H9 (cell line): ENCODE measurements around the gene ZFP36. TPM values are rescaled to one million over a fixed set of nuclear protein-coding genes. Genes with fewer than 3 reads are reported as not detected.

ENCODE experiments used
- DNase-seq: peaks from one replicate; pipeline ENCODE4 v3.0.0-alpha.2; 2017
- H2AFZ ChIP-seq: one replicate; pipeline ENCODE4 v1.6.1; 2013; ENCODE audit warnings: mild to moderate bottlenecking, low read length, control low read depth, moderate library complexity
- H2AK5ac ChIP-seq: 2 replicates; pipeline ENCODE4 v1.6.1; 2013; ENCODE audit warnings: low read length, control low read depth, mixed read lengths; ENCODE audit not compliant: insufficient read length
- H2BK120ac ChIP-seq: one replicate; pipeline ENCODE4 v1.6.1; 2013; ENCODE audit warnings: low read depth, mild to moderate bottlenecking, low read length, control low read depth, inconsistent platforms; ENCODE audit not compliant: poor library complexity, severe bottlenecking
- H2BK12ac ChIP-seq: 2 replicates; pipeline ENCODE4 v1.6.1; 2013; ENCODE audit warnings: low read length, control low read depth, mixed read lengths, low read depth; ENCODE audit not compliant: insufficient read length
- H2BK15ac ChIP-seq: 2 replicates; pipeline ENCODE4 v1.6.1; 2013; ENCODE audit warnings: low read depth, low read length, control low read depth
- H2BK20ac ChIP-seq: one replicate; pipeline ENCODE4 v1.6.1; 2013; ENCODE audit warnings: low read depth, mild to moderate bottlenecking, low read length, control low read depth, inconsistent platforms; ENCODE audit not compliant: poor library complexity, severe bottlenecking
- H2BK5ac ChIP-seq: 2 replicates; pipeline ENCODE4 v1.6.1; 2013; ENCODE audit warnings: low read length, control low read depth, mixed read lengths; ENCODE audit not compliant: insufficient read length
- H3K14ac ChIP-seq: 2 replicates; pipeline ENCODE4 v1.6.1; 2013; ENCODE audit warnings: low read length, control low read depth; ENCODE audit not compliant: insufficient read depth
- H3K18ac ChIP-seq: 2 replicates; pipeline ENCODE4 v1.6.1; 2013; ENCODE audit warnings: low read depth, mild to moderate bottlenecking, mixed read lengths, low read length, control low read depth; ENCODE audit not compliant: insufficient read length
- H3K23ac ChIP-seq: 2 replicates; pipeline ENCODE4 v1.6.1; 2013; ENCODE audit warnings: low read length, control low read depth, mixed read lengths, low read depth; ENCODE audit not compliant: insufficient read length
- H3K23me2 ChIP-seq: 2 replicates; pipeline ENCODE4 v1.6.1; 2013; ENCODE audit warnings: low read depth, mild to moderate bottlenecking, mixed read lengths, low read length, control low read depth; ENCODE audit not compliant: insufficient read length, poor library complexity, severe bottlenecking
- H3K27ac ChIP-seq: 2 replicates; pipeline ENCODE4 v1.5.1; 2013; ENCODE audit warnings: low read length, control low read depth, mixed read lengths, low read depth; ENCODE audit not compliant: insufficient read length
- H3K27me3 ChIP-seq: 2 replicates; pipeline ENCODE4 v1.6.1; 2013; ENCODE audit warnings: low read length, control low read depth, inconsistent platforms; ENCODE audit not compliant: insufficient read depth
- H3K4ac ChIP-seq: 2 replicates; pipeline ENCODE4 v1.6.1; 2013; ENCODE audit warnings: low read depth, mild to moderate bottlenecking, control low read depth, inconsistent platforms, low read length, moderate library complexity
- H3K4me1 ChIP-seq: 2 replicates; pipeline ENCODE4 v1.6.1; 2013; ENCODE audit warnings: low read length, control low read depth, inconsistent platforms; ENCODE audit not compliant: insufficient read depth
- H3K4me2 ChIP-seq: 2 replicates; pipeline ENCODE4 v1.6.1; 2013; ENCODE audit warnings: low read length, control low read depth, mixed read lengths; ENCODE audit not compliant: insufficient read length, insufficient read depth
- H3K56ac ChIP-seq: 2 replicates; pipeline ENCODE4 v1.6.1; 2013; ENCODE audit warnings: low read depth, mild to moderate bottlenecking, mixed read lengths, low read length, control low read depth; ENCODE audit not compliant: insufficient read length
- H3K79me1 ChIP-seq: 2 replicates; pipeline ENCODE4 v1.6.1; 2013; ENCODE audit warnings: low read depth, mild to moderate bottlenecking, moderate library complexity, low read length, control low read depth, inconsistent platforms; ENCODE audit not compliant: insufficient read depth, poor library complexity, severe bottlenecking
- H3K79me2 ChIP-seq: 2 replicates; pipeline ENCODE4 v1.6.1; 2013; ENCODE audit warnings: low read length, control low read depth, inconsistent platforms; ENCODE audit not compliant: insufficient read depth
- H3K9ac ChIP-seq: 2 replicates; pipeline ENCODE4 v1.6.1; 2013; ENCODE audit warnings: low read length, control low read depth, mixed read lengths; ENCODE audit not compliant: insufficient read length; ENCODE audit errors: extremely low read depth
- H3K9me3 ChIP-seq: one replicate; pipeline ENCODE4 v1.6.1; 2013; ENCODE audit warnings: low read depth, low read length, inconsistent platforms; ENCODE audit not compliant: control insufficient read depth
- H3T11ph ChIP-seq: one replicate; pipeline ENCODE4 v1.6.1; 2013; ENCODE audit warnings: mild to moderate bottlenecking, low read length, control low read depth, inconsistent platforms
- H4K20me1 ChIP-seq: one replicate; pipeline ENCODE4 v1.6.1; 2013; ENCODE audit not compliant: control insufficient read depth, insufficient read length, insufficient read depth
- H4K5ac ChIP-seq: 2 replicates; pipeline ENCODE4 v1.6.1; 2013; ENCODE audit warnings: low read depth, mild to moderate bottlenecking, mixed read lengths, low read length, control low read depth; ENCODE audit not compliant: insufficient read length
- H4K8ac ChIP-seq: replicated peaks from 2 replicates; pipeline ENCODE4 v1.6.1; 2013; ENCODE audit warnings: low read length, control low read depth, mixed read lengths, low read depth; ENCODE audit not compliant: insufficient read length
- H4K91ac ChIP-seq: 2 replicates; pipeline ENCODE4 v1.6.1; 2013; ENCODE audit warnings: low read depth, mild to moderate bottlenecking, moderate library complexity, mixed read lengths, low read length, control low read depth; ENCODE audit not compliant: insufficient read length
- H3K27ac Mint-ChIP-seq, 3 experiments: 2 replicates in 2 of 3; 3 replicates in 1 of 3; pipeline ENCODE4 v1.8.0; 2020 to 2021; ENCODE audit warnings: mixed read lengths in 3 of 3, mild to moderate bottlenecking in 1 of 3, moderate library complexity in 1 of 3
- H3K27me3 Mint-ChIP-seq: 2 replicates; pipeline ENCODE4 v1.8.0; 2021; ENCODE audit warnings: low read depth, mild to moderate bottlenecking, moderate library complexity, mixed read lengths
- H3K36me3 Mint-ChIP-seq, 3 experiments: 2 replicates in 2 of 3; 3 replicates in 1 of 3; pipeline ENCODE4 v1.8.0; 2020 to 2021; ENCODE audit warnings: low read depth in 3 of 3, mixed read lengths in 3 of 3; ENCODE audit not compliant: insufficient read depth in 1 of 3
- H3K4me1 Mint-ChIP-seq, 2 experiments: 2 replicates each; pipeline ENCODE4 v1.8.0; 2020; ENCODE audit warnings: mixed read lengths in 2 of 2
- H3K4me3 Mint-ChIP-seq, 2 experiments: 2 replicates in 1 of 2; 3 replicates in 1 of 2; pipeline ENCODE4 v1.8.0; 2020 to 2021; ENCODE audit warnings: mild to moderate bottlenecking in 2 of 2, mixed read lengths in 2 of 2, moderate library complexity in 1 of 2
- H3K9me3 Mint-ChIP-seq, 2 experiments: 2 replicates in 1 of 2; 3 replicates in 1 of 2; pipeline ENCODE4 v1.8.0; 2020; ENCODE audit warnings: mild to moderate bottlenecking in 2 of 2, mixed read lengths in 2 of 2, moderate library complexity in 1 of 2
- CTCF ChIP-seq: fragments of 200-600 bp; sonication (generic); conservative IDR thresholded peaks from 3 replicates; pipeline ENCODE4 v1.8.0; 2021; ENCODE audit warnings: antibody characterized with exemption, mild to moderate bottlenecking
- WGBS: extraction: QIAGEN DNeasy Blood & Tissue Kit; methylation state at CpG from one replicate; pipeline ENCODE4 v1.1.7; 2013; ENCODE audit warnings: missing lambda C conversion rate, low lambda C conversion rate, mixed read lengths; ENCODE audit not compliant: insufficient read length; ENCODE audit errors: extremely low coverage; 5-methylcytosine and 5-hydroxymethylcytosine counted together
- total RNA-seq: library from RNA; stranded (reverse); gene quantifications from 2 replicates; pipeline ENCODE4 v1.2.1, GENCODE V29; 2021

The ZFP36 gene
- total RNA-seq, 1 experiment from 2014 or later, result 14.6 TPM

GRCh38 chr19:39401070-39401548, 5.5 kb upstream of the ZFP36 start:
- Histone ChIP-seq H3T11ph (no peak overlapping the region), H3K14ac (no peak overlapping the region), H3K23me2 (peaks cover 15% of the 10 kb centered on the region), H3K4ac (no peak overlapping the region), H3K23ac (no peak overlapping the region), H2AFZ (no peak overlapping the region), H3K4me2 (no peak overlapping the region), H3K9me3 (no peaks in the 10 kb centered on the region), H3K9ac (no peak overlapping the region), H2BK120ac (no peak overlapping the region), H2BK20ac (no peak overlapping the region), H3K79me2 (no peaks in the 10 kb centered on the region), H3K18ac (no peak overlapping the region), H3K4me1 (peaks cover 6% of the 10 kb centered on the region; the same call in 1 of the 2 replicates), H2BK5ac (no peak overlapping the region), H2AK5ac (no peak overlapping the region), H2BK12ac (no peak overlapping the region), H3K27ac (no peak overlapping the region), H4K5ac (no peak overlapping the region), H3K27me3 (no peaks in the 10 kb centered on the region), H4K91ac (no peak overlapping the region), H3K79me1 (no peaks in the 10 kb centered on the region), H4K20me1 (no peaks in the 10 kb centered on the region), H2BK15ac (no peak overlapping the region), H4K8ac (no peak overlapping the region), H3K56ac (no peak overlapping the region)
- Mint-ChIP-seq H3K27ac (peak overlapping the region; percentile 38 to 100 (median 87); a peak in 5 of 7 replicates), H3K9me3 (no peaks in the 10 kb centered on the region; a peak in 1 of 5 replicates), H3K4me3 (peak overlapping the region in 1 of 2 experiments; percentile 95; a peak in 2 of 5 replicates), H3K4me1 (peaks cover 30 to 41% of the 10 kb centered on the region in 2 experiments), H3K36me3 (peaks cover 0 to 10% (median 6%) of the 10 kb centered on the region in 3 experiments; a peak in 6 of 7 replicates), H3K27me3 (no peaks in the 10 kb centered on the region; the same call in 1 of the 2 replicates)
- TF ChIP-seq CTCF, result no peak
- WGBS, result no CpG with 5 or more reads among the region's 4 CpGs
- DNase-seq, result no peak
